H9 (cell line): ENCODE measurements around the gene BRI3BP. TPM values are rescaled to one million over a fixed set of nuclear protein-coding genes. Genes with fewer than 3 reads are reported as not detected.

ENCODE experiments used
- DNase-seq: peaks from one replicate; pipeline ENCODE4 v3.0.0-alpha.2; 2017
- H2AFZ ChIP-seq: one replicate; pipeline ENCODE4 v1.6.1; 2013; ENCODE audit warnings: mild to moderate bottlenecking, low read length, control low read depth, moderate library complexity
- H2AK5ac ChIP-seq: 2 replicates; pipeline ENCODE4 v1.6.1; 2013; ENCODE audit warnings: low read length, control low read depth, mixed read lengths; ENCODE audit not compliant: insufficient read length
- H2BK120ac ChIP-seq: one replicate; pipeline ENCODE4 v1.6.1; 2013; ENCODE audit warnings: low read depth, mild to moderate bottlenecking, low read length, control low read depth, inconsistent platforms; ENCODE audit not compliant: poor library complexity, severe bottlenecking
- H2BK12ac ChIP-seq: 2 replicates; pipeline ENCODE4 v1.6.1; 2013; ENCODE audit warnings: low read length, control low read depth, mixed read lengths, low read depth; ENCODE audit not compliant: insufficient read length
- H2BK15ac ChIP-seq: 2 replicates; pipeline ENCODE4 v1.6.1; 2013; ENCODE audit warnings: low read depth, low read length, control low read depth
- H2BK20ac ChIP-seq: one replicate; pipeline ENCODE4 v1.6.1; 2013; ENCODE audit warnings: low read depth, mild to moderate bottlenecking, low read length, control low read depth, inconsistent platforms; ENCODE audit not compliant: poor library complexity, severe bottlenecking
- H2BK5ac ChIP-seq: 2 replicates; pipeline ENCODE4 v1.6.1; 2013; ENCODE audit warnings: low read length, control low read depth, mixed read lengths; ENCODE audit not compliant: insufficient read length
- H3K14ac ChIP-seq: 2 replicates; pipeline ENCODE4 v1.6.1; 2013; ENCODE audit warnings: low read length, control low read depth; ENCODE audit not compliant: insufficient read depth
- H3K18ac ChIP-seq: 2 replicates; pipeline ENCODE4 v1.6.1; 2013; ENCODE audit warnings: low read depth, mild to moderate bottlenecking, mixed read lengths, low read length, control low read depth; ENCODE audit not compliant: insufficient read length
- H3K23ac ChIP-seq: 2 replicates; pipeline ENCODE4 v1.6.1; 2013; ENCODE audit warnings: low read length, control low read depth, mixed read lengths, low read depth; ENCODE audit not compliant: insufficient read length
- H3K23me2 ChIP-seq: 2 replicates; pipeline ENCODE4 v1.6.1; 2013; ENCODE audit warnings: low read depth, mild to moderate bottlenecking, mixed read lengths, low read length, control low read depth; ENCODE audit not compliant: insufficient read length, poor library complexity, severe bottlenecking
- H3K27ac ChIP-seq: 2 replicates; pipeline ENCODE4 v1.5.1; 2013; ENCODE audit warnings: low read length, control low read depth, mixed read lengths, low read depth; ENCODE audit not compliant: insufficient read length
- H3K27me3 ChIP-seq: 2 replicates; pipeline ENCODE4 v1.6.1; 2013; ENCODE audit warnings: low read length, control low read depth, inconsistent platforms; ENCODE audit not compliant: insufficient read depth
- H3K4ac ChIP-seq: 2 replicates; pipeline ENCODE4 v1.6.1; 2013; ENCODE audit warnings: low read depth, mild to moderate bottlenecking, control low read depth, inconsistent platforms, low read length, moderate library complexity
- H3K4me1 ChIP-seq: 2 replicates; pipeline ENCODE4 v1.6.1; 2013; ENCODE audit warnings: low read length, control low read depth, inconsistent platforms; ENCODE audit not compliant: insufficient read depth
- H3K4me2 ChIP-seq: 2 replicates; pipeline ENCODE4 v1.6.1; 2013; ENCODE audit warnings: low read length, control low read depth, mixed read lengths; ENCODE audit not compliant: insufficient read length, insufficient read depth
- H3K56ac ChIP-seq: 2 replicates; pipeline ENCODE4 v1.6.1; 2013; ENCODE audit warnings: low read depth, mild to moderate bottlenecking, mixed read lengths, low read length, control low read depth; ENCODE audit not compliant: insufficient read length
- H3K79me1 ChIP-seq: 2 replicates; pipeline ENCODE4 v1.6.1; 2013; ENCODE audit warnings: low read depth, mild to moderate bottlenecking, moderate library complexity, low read length, control low read depth, inconsistent platforms; ENCODE audit not compliant: insufficient read depth, poor library complexity, severe bottlenecking
- H3K79me2 ChIP-seq: 2 replicates; pipeline ENCODE4 v1.6.1; 2013; ENCODE audit warnings: low read length, control low read depth, inconsistent platforms; ENCODE audit not compliant: insufficient read depth
- H3K9ac ChIP-seq: 2 replicates; pipeline ENCODE4 v1.6.1; 2013; ENCODE audit warnings: low read length, control low read depth, mixed read lengths; ENCODE audit not compliant: insufficient read length; ENCODE audit errors: extremely low read depth
- H3K9me3 ChIP-seq: one replicate; pipeline ENCODE4 v1.6.1; 2013; ENCODE audit warnings: low read depth, low read length, inconsistent platforms; ENCODE audit not compliant: control insufficient read depth
- H3T11ph ChIP-seq: one replicate; pipeline ENCODE4 v1.6.1; 2013; ENCODE audit warnings: mild to moderate bottlenecking, low read length, control low read depth, inconsistent platforms
- H4K20me1 ChIP-seq: one replicate; pipeline ENCODE4 v1.6.1; 2013; ENCODE audit not compliant: control insufficient read depth, insufficient read length, insufficient read depth
- H4K5ac ChIP-seq: 2 replicates; pipeline ENCODE4 v1.6.1; 2013; ENCODE audit warnings: low read depth, mild to moderate bottlenecking, mixed read lengths, low read length, control low read depth; ENCODE audit not compliant: insufficient read length
- H4K8ac ChIP-seq: replicated peaks from 2 replicates; pipeline ENCODE4 v1.6.1; 2013; ENCODE audit warnings: low read length, control low read depth, mixed read lengths, low read depth; ENCODE audit not compliant: insufficient read length
- H4K91ac ChIP-seq: 2 replicates; pipeline ENCODE4 v1.6.1; 2013; ENCODE audit warnings: low read depth, mild to moderate bottlenecking, moderate library complexity, mixed read lengths, low read length, control low read depth; ENCODE audit not compliant: insufficient read length
- H3K27ac Mint-ChIP-seq, 3 experiments: 2 replicates in 2 of 3; 3 replicates in 1 of 3; pipeline ENCODE4 v1.8.0; 2020 to 2021; ENCODE audit warnings: mixed read lengths in 3 of 3, mild to moderate bottlenecking in 1 of 3, moderate library complexity in 1 of 3
- H3K27me3 Mint-ChIP-seq: 2 replicates; pipeline ENCODE4 v1.8.0; 2021; ENCODE audit warnings: low read depth, mild to moderate bottlenecking, moderate library complexity, mixed read lengths
- H3K36me3 Mint-ChIP-seq, 3 experiments: 2 replicates in 2 of 3; 3 replicates in 1 of 3; pipeline ENCODE4 v1.8.0; 2020 to 2021; ENCODE audit warnings: low read depth in 3 of 3, mixed read lengths in 3 of 3; ENCODE audit not compliant: insufficient read depth in 1 of 3
- H3K4me1 Mint-ChIP-seq, 2 experiments: 2 replicates each; pipeline ENCODE4 v1.8.0; 2020; ENCODE audit warnings: mixed read lengths in 2 of 2
- H3K4me3 Mint-ChIP-seq, 2 experiments: 2 replicates in 1 of 2; 3 replicates in 1 of 2; pipeline ENCODE4 v1.8.0; 2020 to 2021; ENCODE audit warnings: mild to moderate bottlenecking in 2 of 2, mixed read lengths in 2 of 2, moderate library complexity in 1 of 2
- H3K9me3 Mint-ChIP-seq, 2 experiments: 2 replicates in 1 of 2; 3 replicates in 1 of 2; pipeline ENCODE4 v1.8.0; 2020; ENCODE audit warnings: mild to moderate bottlenecking in 2 of 2, mixed read lengths in 2 of 2, moderate library complexity in 1 of 2
- WGBS: extraction: QIAGEN DNeasy Blood & Tissue Kit; methylation state at CpG from one replicate; pipeline ENCODE4 v1.1.7; 2013; ENCODE audit warnings: missing lambda C conversion rate, low lambda C conversion rate, mixed read lengths; ENCODE audit not compliant: insufficient read length; ENCODE audit errors: extremely low coverage; 5-methylcytosine and 5-hydroxymethylcytosine counted together
- total RNA-seq: library from RNA; stranded (reverse); gene quantifications from 2 replicates; pipeline ENCODE4 v1.2.1, GENCODE V29; 2021
- TF ChIP-seq, protein P1 (sequence below): fragments of 200-600 bp; sonication (generic); conservative IDR thresholded peaks from 3 replicates; pipeline ENCODE4 v1.8.0; 2021; ENCODE audit warnings: antibody characterized with exemption, mild to moderate bottlenecking

Gene BRI3BP
- total RNA-seq, 1 experiment from 2014 or later = 10.5 TPM

GRCh38 chr12:125070112-125070511 lies 76.7 kb downstream of the BRI3BP start:
- H3K4ac ChIP-seq = no peak overlapping the region
- Mint-ChIP-seq H3K27ac (no peak overlapping the region), H3K27me3 (no peaks in the 10 kb centered on the region), H3K9me3 (no peaks in the 10 kb centered on the region), H3K4me1 (peaks cover 20 to 23% of the 10 kb centered on the region in 2 experiments), H3K4me3 (no peak overlapping the region), H3K36me3 (peaks cover 8 to 25% (median 18%) of the 10 kb centered on the region in 3 experiments)
- H3T11ph ChIP-seq = no peak overlapping the region
- H3K27me3 ChIP-seq = no peaks in the 10 kb centered on the region
- no peak overlapping the region for H2AK5ac ChIP-seq
- H3K56ac ChIP-seq = no peak overlapping the region
- H3K9me3 ChIP-seq = no peaks in the 10 kb centered on the region
- H3K4me1 ChIP-seq = peaks cover 5% of the 10 kb centered on the region; the same call in 1 of the 2 replicates
- peaks cover 7% of the 10 kb centered on the region for H3K79me1 ChIP-seq
- H3K18ac ChIP-seq = no peak overlapping the region
- H3K27ac ChIP-seq = no peak overlapping the region
- no peak overlapping the region for H2AFZ ChIP-seq
- no peak overlapping the region for H4K8ac ChIP-seq
- H3K23ac ChIP-seq = no peak overlapping the region
- H4K91ac ChIP-seq = no peak overlapping the region
- no peak overlapping the region for H2BK12ac ChIP-seq
- H2BK15ac ChIP-seq = no peak overlapping the region
- H2BK5ac ChIP-seq = no peak overlapping the region
- H2BK20ac ChIP-seq = no peak overlapping the region
- H3K14ac ChIP-seq = no peak overlapping the region
- H3K4me2 ChIP-seq = no peak overlapping the region
- no peak overlapping the region for H2BK120ac ChIP-seq
- DNase-seq = no peak
- no CpG with 5 or more reads among the region's 6 CpGs for WGBS
- no peak overlapping the region for H3K9ac ChIP-seq
- H3K79me2 ChIP-seq = peaks cover 14% of the 10 kb centered on the region; the same call in 1 of the 2 replicates
- H3K23me2 ChIP-seq = peaks cover 7% of the 10 kb centered on the region
- TF ChIP-seq, protein P1, sequence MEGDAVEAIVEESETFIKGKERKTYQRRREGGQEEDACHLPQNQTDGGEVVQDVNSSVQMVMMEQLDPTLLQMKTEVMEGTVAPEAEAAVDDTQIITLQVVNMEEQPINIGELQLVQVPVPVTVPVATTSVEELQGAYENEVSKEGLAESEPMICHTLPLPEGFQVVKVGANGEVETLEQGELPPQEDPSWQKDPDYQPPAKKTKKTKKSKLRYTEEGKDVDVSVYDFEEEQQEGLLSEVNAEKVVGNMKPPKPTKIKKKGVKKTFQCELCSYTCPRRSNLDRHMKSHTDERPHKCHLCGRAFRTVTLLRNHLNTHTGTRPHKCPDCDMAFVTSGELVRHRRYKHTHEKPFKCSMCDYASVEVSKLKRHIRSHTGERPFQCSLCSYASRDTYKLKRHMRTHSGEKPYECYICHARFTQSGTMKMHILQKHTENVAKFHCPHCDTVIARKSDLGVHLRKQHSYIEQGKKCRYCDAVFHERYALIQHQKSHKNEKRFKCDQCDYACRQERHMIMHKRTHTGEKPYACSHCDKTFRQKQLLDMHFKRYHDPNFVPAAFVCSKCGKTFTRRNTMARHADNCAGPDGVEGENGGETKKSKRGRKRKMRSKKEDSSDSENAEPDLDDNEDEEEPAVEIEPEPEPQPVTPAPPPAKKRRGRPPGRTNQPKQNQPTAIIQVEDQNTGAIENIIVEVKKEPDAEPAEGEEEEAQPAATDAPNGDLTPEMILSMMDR = peak; percentile 26; the same call in 2 of the 3 replicates
- no peak overlapping the region for H4K5ac ChIP-seq
- H4K20me1 ChIP-seq = no peaks in the 10 kb centered on the region
